ENCODE data around the gene CNPY1.

DNA sequence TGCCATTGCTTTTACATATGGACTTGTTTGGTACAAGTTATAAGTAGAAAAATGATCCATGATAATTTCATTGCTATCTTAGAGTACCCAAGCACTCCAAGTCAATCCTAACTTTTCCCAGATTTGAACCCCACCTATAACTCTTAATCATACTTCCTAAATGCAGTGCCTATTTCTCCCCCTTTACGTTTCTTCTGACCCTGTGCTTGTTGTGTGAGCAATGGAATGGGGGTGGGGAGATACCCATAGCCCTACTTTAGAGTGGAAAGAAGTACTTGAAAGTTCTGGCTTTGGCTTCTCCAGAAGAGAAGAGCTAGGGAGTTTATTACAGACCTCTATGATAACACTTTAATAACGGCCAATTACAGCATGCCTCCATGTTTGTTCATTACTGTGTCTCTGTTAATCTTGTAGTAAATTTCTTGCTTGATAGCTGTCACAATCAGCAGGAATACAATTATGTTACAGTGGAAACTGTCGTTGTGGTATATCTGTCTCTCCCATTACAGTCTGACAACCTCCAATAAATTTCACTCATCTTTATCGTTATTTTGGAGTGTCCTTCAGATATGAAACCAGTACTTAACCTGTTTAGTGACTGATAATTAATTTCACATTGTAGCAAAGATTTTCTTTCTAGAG lies 34.0 kb downstream of the CNPY1 start:
- TF ChIP-seq EZH2 (IDR thresholded peaks at IDR 0.05; ENCODE audit: borderline replicate concordance, low read depth, low read length, severe bottlenecking) = no peak
- TF ChIP-seq, protein P1, sequence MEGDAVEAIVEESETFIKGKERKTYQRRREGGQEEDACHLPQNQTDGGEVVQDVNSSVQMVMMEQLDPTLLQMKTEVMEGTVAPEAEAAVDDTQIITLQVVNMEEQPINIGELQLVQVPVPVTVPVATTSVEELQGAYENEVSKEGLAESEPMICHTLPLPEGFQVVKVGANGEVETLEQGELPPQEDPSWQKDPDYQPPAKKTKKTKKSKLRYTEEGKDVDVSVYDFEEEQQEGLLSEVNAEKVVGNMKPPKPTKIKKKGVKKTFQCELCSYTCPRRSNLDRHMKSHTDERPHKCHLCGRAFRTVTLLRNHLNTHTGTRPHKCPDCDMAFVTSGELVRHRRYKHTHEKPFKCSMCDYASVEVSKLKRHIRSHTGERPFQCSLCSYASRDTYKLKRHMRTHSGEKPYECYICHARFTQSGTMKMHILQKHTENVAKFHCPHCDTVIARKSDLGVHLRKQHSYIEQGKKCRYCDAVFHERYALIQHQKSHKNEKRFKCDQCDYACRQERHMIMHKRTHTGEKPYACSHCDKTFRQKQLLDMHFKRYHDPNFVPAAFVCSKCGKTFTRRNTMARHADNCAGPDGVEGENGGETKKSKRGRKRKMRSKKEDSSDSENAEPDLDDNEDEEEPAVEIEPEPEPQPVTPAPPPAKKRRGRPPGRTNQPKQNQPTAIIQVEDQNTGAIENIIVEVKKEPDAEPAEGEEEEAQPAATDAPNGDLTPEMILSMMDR (IDR thresholded peaks at IDR 0.05; ENCODE audit: borderline replicate concordance, extremely low read depth, low read length, poor library complexity, severe bottlenecking) = no peak

All from DND-41 (cell line).